Calu3 (cell line): Measurements from ENCODE around the gene CSRP3. TPM values are rescaled to one million over a fixed set of nuclear protein-coding genes. Genes with fewer than 3 reads are reported as not detected.

ENCODE experiments used
- BruUV-seq: library from RNA; stranded (reverse); fragments of 400-500 nt; replicated peaks from 2 replicates; lab custom pipeline; 2021; lab: Mats Ljungman, UMichigan
- CTCF ChIA-PET: fragments of 300-600 bp; sonication (Branson Sonifier 250); formaldehyde crosslinking; loops from one replicate; lab custom pipeline; 2022; ENCODE audit warnings: antibody characterized with exemption; lab: Charles Lee
- DNase-seq: peaks from one replicate; pipeline ENCODE4 v3.0.0; 2022
- H3K27ac Mint-ChIP-seq: one replicate; pipeline ENCODE4 v1.8.0; 2022; ENCODE audit warnings: mixed read lengths; ENCODE audit not compliant: unreplicated experiment
- H3K27me3 Mint-ChIP-seq: one replicate; pipeline ENCODE4 v1.8.0; 2022; ENCODE audit warnings: mixed read lengths; ENCODE audit not compliant: unreplicated experiment
- H3K36me3 Mint-ChIP-seq: one replicate; pipeline ENCODE4 v1.8.0; 2022; ENCODE audit warnings: mild to moderate bottlenecking, moderate library complexity, mixed read lengths; ENCODE audit not compliant: insufficient read depth, unreplicated experiment
- H3K4me1 Mint-ChIP-seq: one replicate; pipeline ENCODE4 v1.8.0; 2022; ENCODE audit warnings: mild to moderate bottlenecking, low read depth, mixed read lengths; ENCODE audit not compliant: unreplicated experiment
- H3K4me3 Mint-ChIP-seq: one replicate; pipeline ENCODE4 v1.8.0; 2022; ENCODE audit warnings: mild to moderate bottlenecking, low read depth, moderate library complexity, mixed read lengths; ENCODE audit not compliant: unreplicated experiment
- H3K9me3 Mint-ChIP-seq: one replicate; pipeline ENCODE4 v1.8.0; 2022; ENCODE audit warnings: low read depth, mixed read lengths; ENCODE audit not compliant: unreplicated experiment
- CTCF ChIP-seq: fragments of 200-600 bp; IDR thresholded peaks from one replicate; pipeline ENCODE4 v1.8.0; 2022; ENCODE audit warnings: antibody characterized with exemption; ENCODE audit not compliant: unreplicated experiment
- intact Hi-C: fragments of 100-400 bp; cut with micrococcal nuclease; formaldehyde crosslinking; loops from one replicate; pipeline ENCODE4 v1.10.0; 2022; ENCODE audit not compliant: unreplicated experiment
- total RNA-seq: library from RNA; stranded (reverse); gene quantifications from 2 replicates; pipeline ENCODE4 v1.2.3, GENCODE V29; 2022

The CSRP3 gene
- total RNA-seq, 1 experiment from 2014 or later = not detected

GRCh38 chr11:19226378-19227195 lies 24.8 kb upstream of the CSRP3 start:
- CTCF ChIA-PET = no interaction called here
- Mint-ChIP-seq H3K27me3 (no peaks in the 10 kb centered on the region), H3K9me3 (no peaks in the 10 kb centered on the region), H3K4me1 (no peaks in the 10 kb centered on the region), H3K36me3 (peaks cover 4% of the 10 kb centered on the region), H3K4me3 (no peak overlapping the region), H3K27ac (no peak overlapping the region)
- DNase-seq = no peak
- BruUV-seq = no TSS peak
- intact Hi-C loops = no loop called here
- TF ChIP-seq CTCF = no peak

GRCh38 chr11:19225581-19225980 lies 23.8 kb upstream of the CSRP3 start:
- no peak overlapping the region for H3K4me3 Mint-ChIP-seq
- intact Hi-C loops = no loop called here
- H3K27ac Mint-ChIP-seq = no peak overlapping the region
- CTCF ChIA-PET = no interaction called here
- peaks cover 4% of the 10 kb centered on the region for H3K36me3 Mint-ChIP-seq
- no peaks in the 10 kb centered on the region for H3K9me3 Mint-ChIP-seq
- no peaks in the 10 kb centered on the region for H3K27me3 Mint-ChIP-seq
- DNase-seq = no peak
- no peaks in the 10 kb centered on the region for H3K4me1 Mint-ChIP-seq
- BruUV-seq = no TSS peak
- no peak for TF ChIP-seq CTCF

- no peak overlapping the region for H3K27ac Mint-ChIP-seq
- TF ChIP-seq CTCF = no peak
- CTCF ChIA-PET = no interaction called here
- no peaks in the 10 kb centered on the region for H3K4me1 Mint-ChIP-seq
- no peak for DNase-seq
- no peak overlapping the region for H3K4me3 Mint-ChIP-seq
- H3K27me3 Mint-ChIP-seq = no peaks in the 10 kb centered on the region
- intact Hi-C loops = no loop called here
- H3K36me3 Mint-ChIP-seq = peaks cover 4% of the 10 kb centered on the region
- BruUV-seq = no TSS peak
- H3K9me3 Mint-ChIP-seq = no peaks in the 10 kb centered on the region
Measured at GRCh38 chr11:19225123-19225522, 23.3 kb upstream of the CSRP3 start.

GRCh38 chr11:19220903-19221724 lies 19.3 kb upstream of the CSRP3 start:
- no peak for TF ChIP-seq CTCF
- no peak for DNase-seq
- BruUV-seq = no TSS peak
- Mint-ChIP-seq H3K27ac (no peak overlapping the region), H3K4me1 (no peaks in the 10 kb centered on the region), H3K4me3 (no peak overlapping the region), H3K27me3 (no peaks in the 10 kb centered on the region), H3K36me3 (no peaks in the 10 kb centered on the region), H3K9me3 (no peaks in the 10 kb centered on the region)
- CTCF ChIA-PET = no interaction called here
- intact Hi-C loops = no loop called here
